ENCODE measurements around the gene ZNF710. TPM values are rescaled to one million over a fixed set of nuclear protein-coding genes. Genes with fewer than 3 reads are reported as not detected.

Gene ZNF710
- total RNA-seq, 2 experiments from 2014 or later = 13.8 to 19.0 TPM

- Histone ChIP-seq H3K36me3 (ENCODE audit: insufficient read depth, low read length) (no peaks in the 10 kb centered on the region), H2AFZ (ENCODE audit: low read length) (no peak overlapping the region), H3K4me1 (ENCODE audit: insufficient read depth, low read length, poor library complexity, severe bottlenecking) (peaks cover 56% of the 10 kb centered on the region), H3K9me2 (ENCODE audit: insufficient read depth, low read length) (no peaks in the 10 kb centered on the region), H4K20me1 (ENCODE audit: insufficient read depth, low read length) (no peaks in the 10 kb centered on the region), H3K9me3 (ENCODE audit: low read length) (no peaks in the 10 kb centered on the region), H3K4me3 (ENCODE audit: low read depth, low read length, poor library complexity, severe bottlenecking) (no peak overlapping the region), H3K79me2 (ENCODE audit: insufficient read depth, low read depth, low read length) (no peaks in the 10 kb centered on the region), H3K27ac (ENCODE audit: low read depth, low read length, poor library complexity, severe bottlenecking) (no peak overlapping the region), H3K4me2 (ENCODE audit: low read length) (no peak overlapping the region)
- no TSS peak for BruUV-seq (replicated peaks)
- CTCF ChIA-PET (ENCODE audit: unreplicated experiment) = interaction anchor here (0.5 kb wide), 1 partner anchor 200 kb away, joined by 3 read pairs; no protein-coding TSS in a partner anchor
- TF ChIP-seq CTCF (conservative IDR thresholded peaks at IDR 0.05; ENCODE audit: low read length) = no peak
- TF ChIP-seq EZH2phosphoT487 (IDR thresholded peaks at IDR 0.05; ENCODE audit: borderline replicate concordance, low read depth, low read length) = no peak
- no peak for DNase-seq (ENCODE audit: low spot score)
- intact Hi-C loops (cut with micrococcal nuclease; ENCODE audit: unreplicated experiment) = no loop called here
- POLR2A ChIA-PET = interaction anchor here (1.3 kb wide), 1 partner anchor 10 kb away, joined by 5 read pairs; no protein-coding TSS in a partner anchor
Measured at GRCh38 chr15:90035840-90036230, 34.7 kb downstream of the ZNF710 start.

- peaks cover 55% of the 10 kb centered on the region for H3K4me1 ChIP-seq (ENCODE audit: insufficient read depth, low read length, poor library complexity, severe bottlenecking)
- no peak overlapping the region for H2AFZ ChIP-seq (ENCODE audit: low read length)
- H3K4me3 ChIP-seq (ENCODE audit: low read depth, low read length, poor library complexity, severe bottlenecking) = no peak overlapping the region
- H3K36me3 ChIP-seq (ENCODE audit: insufficient read depth, low read length) = no peaks in the 10 kb centered on the region
- H4K20me1 ChIP-seq (ENCODE audit: insufficient read depth, low read length) = no peaks in the 10 kb centered on the region
- CTCF ChIA-PET (ENCODE audit: unreplicated experiment) = interaction anchor here (0.5 to 0.7 kb wide), 3 partner anchors 200 to 795 kb away, joined by 3 to 14 read pairs (median 3); no protein-coding TSS in a partner anchor
- no peaks in the 10 kb centered on the region for H3K9me2 ChIP-seq (ENCODE audit: insufficient read depth, low read length)
- no TSS peak for BruUV-seq (replicated peaks)
- H3K79me2 ChIP-seq (ENCODE audit: insufficient read depth, low read depth, low read length) = no peaks in the 10 kb centered on the region
- TF ChIP-seq EZH2phosphoT487 (IDR thresholded peaks at IDR 0.05; ENCODE audit: borderline replicate concordance, low read depth, low read length) (no peak), CTCF (conservative IDR thresholded peaks at IDR 0.05; ENCODE audit: low read length) (no peak)
- POLR2A ChIA-PET = interaction anchor here (1.3 kb wide), 1 partner anchor 9 kb away, joined by 5 read pairs; no protein-coding TSS in a partner anchor
- H3K9me3 ChIP-seq (ENCODE audit: low read length) = no peaks in the 10 kb centered on the region
- intact Hi-C loops (cut with micrococcal nuclease; ENCODE audit: unreplicated experiment) = no loop called here
- DNase-seq (ENCODE audit: low spot score) = no peak
- H3K4me2 ChIP-seq (ENCODE audit: low read length) = no peak overlapping the region
- no peak overlapping the region for H3K27ac ChIP-seq (ENCODE audit: low read depth, low read length, poor library complexity, severe bottlenecking)
Measured at GRCh38 chr15:90036343-90036742, 35.2 kb downstream of the ZNF710 start.

- H3K27ac ChIP-seq (ENCODE audit: low read depth, low read length, poor library complexity, severe bottlenecking) = no peak overlapping the region
- no TSS peak for BruUV-seq (replicated peaks)
- peaks cover 48% of the 10 kb centered on the region for H3K4me1 ChIP-seq (ENCODE audit: insufficient read depth, low read length, poor library complexity, severe bottlenecking)
- H3K9me3 ChIP-seq (ENCODE audit: low read length) = no peaks in the 10 kb centered on the region
- H4K20me1 ChIP-seq (ENCODE audit: insufficient read depth, low read length) = no peaks in the 10 kb centered on the region
- DNase-seq (ENCODE audit: low spot score) = no peak
- intact Hi-C loops (cut with micrococcal nuclease; ENCODE audit: unreplicated experiment) = no loop called here
- no peaks in the 10 kb centered on the region for H3K79me2 ChIP-seq (ENCODE audit: insufficient read depth, low read depth, low read length)
- no peak overlapping the region for H2AFZ ChIP-seq (ENCODE audit: low read length)
- no peak overlapping the region for H3K4me3 ChIP-seq (ENCODE audit: low read depth, low read length, poor library complexity, severe bottlenecking)
- ChIA-PET CTCF (ENCODE audit: unreplicated experiment) (interaction anchor here (0.6 to 0.7 kb wide), 2 partner anchors 235 to 796 kb away, joined by 3 to 14 read pairs; no protein-coding TSS in a partner anchor), POLR2A (interaction anchor here (1.3 kb wide), 1 partner anchor 9 kb away, joined by 5 read pairs; no protein-coding TSS in a partner anchor)
- TF ChIP-seq CTCF (conservative IDR thresholded peaks at IDR 0.05; ENCODE audit: low read length) = no peak
- no peak for TF ChIP-seq EZH2phosphoT487 (IDR thresholded peaks at IDR 0.05; ENCODE audit: borderline replicate concordance, low read depth, low read length)
- H3K36me3 ChIP-seq (ENCODE audit: insufficient read depth, low read length) = no peaks in the 10 kb centered on the region
- no peaks in the 10 kb centered on the region for H3K9me2 ChIP-seq (ENCODE audit: insufficient read depth, low read length)
- H3K4me2 ChIP-seq (ENCODE audit: low read length) = no peak overlapping the region
Measured at GRCh38 chr15:90036806-90037510, 35.8 kb downstream of the ZNF710 start.

Data from OCI-LY7 (cell line).